ENCODE data around the gene SOS1. TPM values are rescaled to one million over a fixed set of nuclear protein-coding genes. Genes with fewer than 3 reads are reported as not detected.

Gene SOS1
- 36.0 TPM for total RNA-seq

GRCh38 chr2:39120771-39121522 is at the start of gene SOS1:
Gene SOS1 (minus strand): TSS chr2:39121051. CDS start chr2:39120422, 629 bp downstream.

Small RNA genes lying within 50 kb of the gene (small RNA-seq; reads per million reads assigned to genes)
- gene HSPE1P13, result not detected
- not detected for gene RF00019
- not detected for gene RN7SL96P
- gene RNU6-198P, result not detected

Other genes starting within 250 kb of the SOS1 start
- 51.4 TPM for gene DHX57, start 245.1 kb downstream of the SOS1 start, total RNA-seq
- gene MORN2, start 245.1 kb downstream of the SOS1 start, total RNA-seq, result 28.8 TPM
- gene ARHGEF33, start 231.2 kb downstream of the SOS1 start, total RNA-seq, result 6.0 TPM
- 13.4 TPM for gene CDKL4, start 122.9 kb upstream of the SOS1 start, total RNA-seq

Measured in diencephalon (tissue), 1 donor.